ENCODE measurements around the gene SNRPB.

SNRPB gene

DNA sequence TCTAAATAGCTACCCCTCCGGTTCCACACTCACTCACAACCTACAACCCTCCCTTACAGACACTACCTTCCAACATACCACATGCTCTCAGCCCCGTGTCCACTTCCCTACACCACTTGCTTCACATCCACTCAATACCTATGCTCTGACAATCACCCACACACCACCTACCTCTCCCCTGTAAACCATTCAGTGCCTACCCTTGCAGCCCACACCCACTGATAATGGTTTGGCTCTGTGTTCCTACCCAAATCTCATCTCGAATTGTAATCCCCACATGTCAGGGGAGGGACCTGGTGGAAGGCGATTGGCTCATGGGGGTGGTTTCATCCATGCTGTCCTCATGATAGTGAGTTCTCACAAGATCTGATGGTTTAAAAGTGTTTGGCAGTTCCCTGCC lies 48.0 kb upstream of the SNRPB start (continued):
- TF ChIP-seq, protein P1, sequence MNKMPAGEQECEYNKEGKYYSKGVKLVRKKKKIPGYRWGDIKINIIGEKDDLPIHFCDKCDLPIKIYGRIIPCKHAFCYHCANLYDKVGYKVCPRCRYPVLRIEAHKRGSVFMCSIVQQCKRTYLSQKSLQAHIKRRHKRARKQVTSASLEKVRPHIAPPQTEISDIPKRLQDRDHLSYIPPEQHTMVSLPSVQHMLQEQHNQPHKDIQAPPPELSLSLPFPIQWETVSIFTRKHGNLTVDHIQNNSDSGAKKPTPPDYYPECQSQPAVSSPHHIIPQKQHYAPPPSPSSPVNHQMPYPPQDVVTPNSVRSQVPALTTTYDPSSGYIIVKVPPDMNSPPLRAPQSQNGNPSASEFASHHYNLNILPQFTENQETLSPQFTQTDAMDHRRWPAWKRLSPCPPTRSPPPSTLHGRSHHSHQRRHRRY (tag by site-specific recombination; IDR thresholded peaks at IDR 0.05) = no peak
- TF ChIP-seq ZFHX2 (tag by site-specific recombination; conservative IDR thresholded peaks at IDR 0.05) (peak; percentile 98), ZNF549 (tag by site-specific recombination; IDR thresholded peaks at IDR 0.05) (no peak)

DNA sequence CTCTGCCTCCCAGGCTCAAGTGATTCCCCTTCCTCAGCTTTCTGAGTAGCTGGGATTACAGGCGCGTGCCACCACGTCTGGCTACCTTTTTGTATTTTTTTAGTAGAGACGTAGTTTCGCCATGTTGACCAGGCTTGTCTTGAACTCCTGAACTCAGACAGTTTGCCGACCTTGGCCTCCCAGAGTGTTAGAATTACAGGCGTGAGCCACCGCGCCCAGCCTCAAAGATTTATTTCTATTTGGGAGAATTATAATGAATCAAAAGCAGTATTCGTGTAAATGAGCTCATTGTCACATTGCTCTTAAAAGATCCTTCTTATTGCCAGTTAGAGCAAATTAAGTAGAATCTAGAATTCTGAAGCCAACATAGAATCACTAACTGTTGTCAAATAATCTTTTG lies 47.5 kb upstream of the SNRPB start:
- Histone ChIP-seq H3K9me3 (ENCODE audit: control insufficient read depth, insufficient read depth, low read depth, low read length) (no peaks in the 10 kb centered on the region), H3K36me3 (ENCODE audit: control insufficient read depth in 2 of 2, insufficient read depth in 1 of 2, low read length in 2 of 2) (no peaks in the 10 kb centered on the region), H3K27ac (ENCODE audit: extremely low read depth, low read depth, low read length) (no peak overlapping the region), H3K4me1 (ENCODE audit: control insufficient read depth, insufficient read depth, low read length) (no peaks in the 10 kb centered on the region), H3K4me3 (ENCODE audit: low read depth, low read length) (no peak overlapping the region)
- no peak for TF ChIP-seq SCRT2 (tag by site-specific recombination; IDR thresholded peaks at IDR 0.05)
- TF ChIP-seq, protein P2, sequence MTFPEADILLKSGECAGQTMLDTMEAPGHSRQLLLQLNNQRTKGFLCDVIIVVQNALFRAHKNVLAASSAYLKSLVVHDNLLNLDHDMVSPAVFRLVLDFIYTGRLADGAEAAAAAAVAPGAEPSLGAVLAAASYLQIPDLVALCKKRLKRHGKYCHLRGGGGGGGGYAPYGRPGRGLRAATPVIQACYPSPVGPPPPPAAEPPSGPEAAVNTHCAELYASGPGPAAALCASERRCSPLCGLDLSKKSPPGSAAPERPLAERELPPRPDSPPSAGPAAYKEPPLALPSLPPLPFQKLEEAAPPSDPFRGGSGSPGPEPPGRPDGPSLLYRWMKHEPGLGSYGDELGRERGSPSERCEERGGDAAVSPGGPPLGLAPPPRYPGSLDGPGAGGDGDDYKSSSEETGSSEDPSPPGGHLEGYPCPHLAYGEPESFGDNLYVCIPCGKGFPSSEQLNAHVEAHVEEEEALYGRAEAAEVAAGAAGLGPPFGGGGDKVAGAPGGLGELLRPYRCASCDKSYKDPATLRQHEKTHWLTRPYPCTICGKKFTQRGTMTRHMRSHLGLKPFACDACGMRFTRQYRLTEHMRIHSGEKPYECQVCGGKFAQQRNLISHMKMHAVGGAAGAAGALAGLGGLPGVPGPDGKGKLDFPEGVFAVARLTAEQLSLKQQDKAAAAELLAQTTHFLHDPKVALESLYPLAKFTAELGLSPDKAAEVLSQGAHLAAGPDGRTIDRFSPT (tag by site-specific recombination; IDR thresholded peaks at IDR 0.05) = no peak
- no peak for TF ChIP-seq ZNF416 (tag by site-specific recombination; IDR thresholded peaks at IDR 0.05)
- TF ChIP-seq ZNF549 (tag by site-specific recombination; IDR thresholded peaks at IDR 0.05) = no peak
- no peak for TF ChIP-seq HOXA7 (CRISPR knock-in tag; IDR thresholded peaks at IDR 0.05; ENCODE audit: borderline replicate concordance)
- TF ChIP-seq ZNF24 (tag by site-specific recombination; IDR thresholded peaks at IDR 0.05) = no peak
- no peak for TF ChIP-seq TRIM28 (IDR thresholded peaks at IDR 0.05; ENCODE audit: borderline replicate concordance, low read length)
- no peak for TF ChIP-seq ZNF624 (tag by site-specific recombination; IDR thresholded peaks at IDR 0.05)
- TF ChIP-seq, protein P1 (tag by site-specific recombination; IDR thresholded peaks at IDR 0.05) = no peak
- no peak for TF ChIP-seq ZNF292 (tag by site-specific recombination; IDR thresholded peaks at IDR 0.05; ENCODE audit: borderline replicate concordance, low read depth)
- no peak for TF ChIP-seq ZNF623 (tag by site-specific recombination; IDR thresholded peaks at IDR 0.05)
- no peak for TF ChIP-seq ZNF37A (tag by site-specific recombination; IDR thresholded peaks at IDR 0.05)
- no peak for TF ChIP-seq BCL11B (tag by site-specific recombination; IDR thresholded peaks at IDR 0.05; ENCODE audit: low read depth)
- TF ChIP-seq ZNF548 (tag by site-specific recombination; IDR thresholded peaks at IDR 0.05) = no peak
- TF ChIP-seq KLF16 (tag by site-specific recombination; IDR thresholded peaks at IDR 0.05) = no peak
- TF ChIP-seq ZNF223 (tag by site-specific recombination; IDR thresholded peaks at IDR 0.05) = no peak
- no peak for TF ChIP-seq ZSCAN30 (tag by site-specific recombination; IDR thresholded peaks at IDR 0.05)
- no peak for TF ChIP-seq HOXD13 (CRISPR knock-in tag; IDR thresholded peaks at IDR 0.05; ENCODE audit: borderline replicate concordance)
- CTCF ChIA-PET = interaction anchor here (0.6 to 7.7 kb wide), 4 partner anchors 25 to 1198 kb away, joined by 3 to 166 read pairs (median 5); partner anchors contain the start of gene NOP56
- POLR2A ChIA-PET = interaction anchor here (0.6 kb wide), 1 partner anchor 13 kb away, joined by 3 read pairs; no protein-coding TSS in a partner anchor

DNA sequence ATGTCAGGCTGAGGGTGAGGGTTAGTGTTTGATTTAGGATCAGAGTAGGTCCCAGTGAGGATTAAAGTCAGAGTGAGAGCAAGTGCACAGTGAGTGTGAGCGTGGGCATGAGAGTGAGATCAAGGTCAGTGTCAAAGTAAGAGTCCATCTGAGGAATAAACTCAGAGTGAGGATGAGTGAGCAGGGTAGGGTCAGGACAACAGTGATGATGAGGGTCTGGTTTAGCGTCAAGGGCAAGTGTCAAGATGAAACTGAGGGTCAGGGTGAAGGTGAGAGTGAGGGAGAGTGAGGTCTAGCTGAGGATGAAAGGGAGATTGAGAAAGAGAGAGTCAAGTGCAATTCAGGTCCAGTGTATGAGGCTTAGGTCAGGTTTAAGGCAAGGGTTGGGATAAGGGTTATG lies 45.8 kb upstream of the SNRPB start:
- Histone ChIP-seq H3K4me3 (ENCODE audit: low read depth, low read length) (no peak overlapping the region), H3K36me3 (ENCODE audit: control insufficient read depth in 2 of 2, insufficient read depth in 1 of 2, low read length in 2 of 2) (no peaks in the 10 kb centered on the region), H3K9me3 (ENCODE audit: control insufficient read depth, insufficient read depth, low read depth, low read length) (no peaks in the 10 kb centered on the region), H3K27ac (ENCODE audit: extremely low read depth, low read depth, low read length) (no peak overlapping the region), H3K4me1 (ENCODE audit: control insufficient read depth, insufficient read depth, low read length) (no peaks in the 10 kb centered on the region)
- CTCF ChIA-PET = no interaction called here
- TF ChIP-seq MYNN (tag by site-specific recombination; IDR thresholded peaks at IDR 0.05; ENCODE audit: borderline replicate concordance) = peak; percentile 84
- TF ChIP-seq ZNF777 (tag by site-specific recombination; IDR thresholded peaks at IDR 0.05; ENCODE audit: borderline replicate concordance) = no peak
- TF ChIP-seq ZNF335 (tag by site-specific recombination; conservative IDR thresholded peaks at IDR 0.05) = no peak
- TF ChIP-seq, protein P3, sequence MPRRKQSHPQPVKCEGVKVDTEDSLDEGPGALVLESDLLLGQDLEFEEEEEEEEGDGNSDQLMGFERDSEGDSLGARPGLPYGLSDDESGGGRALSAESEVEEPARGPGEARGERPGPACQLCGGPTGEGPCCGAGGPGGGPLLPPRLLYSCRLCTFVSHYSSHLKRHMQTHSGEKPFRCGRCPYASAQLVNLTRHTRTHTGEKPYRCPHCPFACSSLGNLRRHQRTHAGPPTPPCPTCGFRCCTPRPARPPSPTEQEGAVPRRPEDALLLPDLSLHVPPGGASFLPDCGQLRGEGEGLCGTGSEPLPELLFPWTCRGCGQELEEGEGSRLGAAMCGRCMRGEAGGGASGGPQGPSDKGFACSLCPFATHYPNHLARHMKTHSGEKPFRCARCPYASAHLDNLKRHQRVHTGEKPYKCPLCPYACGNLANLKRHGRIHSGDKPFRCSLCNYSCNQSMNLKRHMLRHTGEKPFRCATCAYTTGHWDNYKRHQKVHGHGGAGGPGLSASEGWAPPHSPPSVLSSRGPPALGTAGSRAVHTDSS (tag by site-specific recombination; IDR thresholded peaks at IDR 0.05) = no peak
- TF ChIP-seq ZNF623 (tag by site-specific recombination; IDR thresholded peaks at IDR 0.05) = no peak
- TF ChIP-seq ZNF404 (tag by site-specific recombination; IDR thresholded peaks at IDR 0.05) = no peak
- no peak for TF ChIP-seq ZNF292 (tag by site-specific recombination; IDR thresholded peaks at IDR 0.05; ENCODE audit: borderline replicate concordance, low read depth)
- no peak for TF ChIP-seq SP2 (tag by site-specific recombination; IDR thresholded peaks at IDR 0.05)
- no peak for TF ChIP-seq ZSCAN30 (tag by site-specific recombination; IDR thresholded peaks at IDR 0.05)
- no peak for TF ChIP-seq ZNF555 (tag by site-specific recombination; conservative IDR thresholded peaks at IDR 0.05)
- TF ChIP-seq PRDM1 (tag by site-specific recombination; IDR thresholded peaks at IDR 0.05) = peak; percentile 100
- TF ChIP-seq ZBTB7A (tag by site-specific recombination; IDR thresholded peaks at IDR 0.05; ENCODE audit: low read depth) = no peak
- POLR2A ChIA-PET = no interaction called here

Data from HEK293 (cell line).